Liver (tissue), 3 donors: ENCODE data around the gene CIBAR2.

Experiments used
- EGR1 ChIP-seq, 2 donors: IDR thresholded peaks; 2 replicates each; pipeline ENCODE4 v1.6.1; 2016 to 2018; ENCODE audit warnings: antibody characterized with exemption in 2 of 2, low read depth in 2 of 2
- FOXA1 ChIP-seq: IDR thresholded peaks from 2 replicates; pipeline ENCODE4 v1.6.1; 2016; ENCODE audit warnings: antibody characterized with exemption
- GABPA ChIP-seq, 2 donors: IDR thresholded peaks in 1 of 2; conservative IDR thresholded peaks in 1 of 2; 2 replicates each; pipeline ENCODE4 v1.6.1; 2016; ENCODE audit warnings: antibody characterized with exemption in 2 of 2, mild to moderate bottlenecking in 1 of 2, moderate library complexity in 1 of 2
- HNF4A ChIP-seq, 2 donors: conservative IDR thresholded peaks; 2 replicates each; pipeline ENCODE4 v1.6.1; 2016; ENCODE audit warnings: antibody characterized with exemption in 2 of 2, mild to moderate bottlenecking in 2 of 2
- JUND ChIP-seq, 2 donors: IDR thresholded peaks; 2 replicates each; pipeline ENCODE4 v1.6.1; 2016; ENCODE audit warnings: antibody characterized with exemption in 2 of 2
- MAX ChIP-seq: IDR thresholded peaks from 2 replicates; pipeline ENCODE4 v1.6.1; 2016; ENCODE audit warnings: antibody characterized with exemption
- RAD21 ChIP-seq, 2 donors: IDR thresholded peaks; 2 replicates each; pipeline ENCODE4 v1.6.1; 2016; ENCODE audit warnings: antibody characterized with exemption in 2 of 2, mild to moderate bottlenecking in 2 of 2
- RXRA ChIP-seq, 2 donors: IDR thresholded peaks; 2 replicates each; pipeline ENCODE4 v1.6.1; 2017 to 2018; ENCODE audit warnings: antibody characterized with exemption in 2 of 2, mild to moderate bottlenecking in 1 of 2
- SP1 ChIP-seq: IDR thresholded peaks from 2 replicates; pipeline ENCODE4 v1.6.1; 2018; ENCODE audit warnings: antibody characterized with exemption, mild to moderate bottlenecking
- TAF1 ChIP-seq: conservative IDR thresholded peaks from 2 replicates; pipeline ENCODE4 v1.6.1; 2016; ENCODE audit warnings: antibody characterized with exemption, mild to moderate bottlenecking
- YY1 ChIP-seq: IDR thresholded peaks from 2 replicates; pipeline ENCODE4 v1.6.1; 2016; ENCODE audit warnings: antibody characterized with exemption, mild to moderate bottlenecking
- TF ChIP-seq, protein P1 (sequence below): fragments of 150-350 bp; IDR thresholded peaks from 2 replicates; pipeline ENCODE4 v1.5.1; 2017; ENCODE audit warnings: improper control_type of control experiment, low read depth, low read length; ENCODE audit not compliant: missing input control
- TF ChIP-seq, protein P2 (sequence below): IDR thresholded peaks from 2 replicates; pipeline ENCODE4 v1.6.1; 2016; ENCODE audit warnings: antibody characterized with exemption, mild to moderate bottlenecking
- donor health status: healthy.
- donor health status: healthy.

GRCh38 chr16:85140455-85141012 lies 28.3 kb upstream of the CIBAR2 start:
- TF ChIP-seq, protein P1, sequence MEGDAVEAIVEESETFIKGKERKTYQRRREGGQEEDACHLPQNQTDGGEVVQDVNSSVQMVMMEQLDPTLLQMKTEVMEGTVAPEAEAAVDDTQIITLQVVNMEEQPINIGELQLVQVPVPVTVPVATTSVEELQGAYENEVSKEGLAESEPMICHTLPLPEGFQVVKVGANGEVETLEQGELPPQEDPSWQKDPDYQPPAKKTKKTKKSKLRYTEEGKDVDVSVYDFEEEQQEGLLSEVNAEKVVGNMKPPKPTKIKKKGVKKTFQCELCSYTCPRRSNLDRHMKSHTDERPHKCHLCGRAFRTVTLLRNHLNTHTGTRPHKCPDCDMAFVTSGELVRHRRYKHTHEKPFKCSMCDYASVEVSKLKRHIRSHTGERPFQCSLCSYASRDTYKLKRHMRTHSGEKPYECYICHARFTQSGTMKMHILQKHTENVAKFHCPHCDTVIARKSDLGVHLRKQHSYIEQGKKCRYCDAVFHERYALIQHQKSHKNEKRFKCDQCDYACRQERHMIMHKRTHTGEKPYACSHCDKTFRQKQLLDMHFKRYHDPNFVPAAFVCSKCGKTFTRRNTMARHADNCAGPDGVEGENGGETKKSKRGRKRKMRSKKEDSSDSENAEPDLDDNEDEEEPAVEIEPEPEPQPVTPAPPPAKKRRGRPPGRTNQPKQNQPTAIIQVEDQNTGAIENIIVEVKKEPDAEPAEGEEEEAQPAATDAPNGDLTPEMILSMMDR = no peak
- no peak for TF ChIP-seq TAF1
- no peak for TF ChIP-seq MAX
- no peak for TF ChIP-seq FOXA1
- TF ChIP-seq, protein P2, sequence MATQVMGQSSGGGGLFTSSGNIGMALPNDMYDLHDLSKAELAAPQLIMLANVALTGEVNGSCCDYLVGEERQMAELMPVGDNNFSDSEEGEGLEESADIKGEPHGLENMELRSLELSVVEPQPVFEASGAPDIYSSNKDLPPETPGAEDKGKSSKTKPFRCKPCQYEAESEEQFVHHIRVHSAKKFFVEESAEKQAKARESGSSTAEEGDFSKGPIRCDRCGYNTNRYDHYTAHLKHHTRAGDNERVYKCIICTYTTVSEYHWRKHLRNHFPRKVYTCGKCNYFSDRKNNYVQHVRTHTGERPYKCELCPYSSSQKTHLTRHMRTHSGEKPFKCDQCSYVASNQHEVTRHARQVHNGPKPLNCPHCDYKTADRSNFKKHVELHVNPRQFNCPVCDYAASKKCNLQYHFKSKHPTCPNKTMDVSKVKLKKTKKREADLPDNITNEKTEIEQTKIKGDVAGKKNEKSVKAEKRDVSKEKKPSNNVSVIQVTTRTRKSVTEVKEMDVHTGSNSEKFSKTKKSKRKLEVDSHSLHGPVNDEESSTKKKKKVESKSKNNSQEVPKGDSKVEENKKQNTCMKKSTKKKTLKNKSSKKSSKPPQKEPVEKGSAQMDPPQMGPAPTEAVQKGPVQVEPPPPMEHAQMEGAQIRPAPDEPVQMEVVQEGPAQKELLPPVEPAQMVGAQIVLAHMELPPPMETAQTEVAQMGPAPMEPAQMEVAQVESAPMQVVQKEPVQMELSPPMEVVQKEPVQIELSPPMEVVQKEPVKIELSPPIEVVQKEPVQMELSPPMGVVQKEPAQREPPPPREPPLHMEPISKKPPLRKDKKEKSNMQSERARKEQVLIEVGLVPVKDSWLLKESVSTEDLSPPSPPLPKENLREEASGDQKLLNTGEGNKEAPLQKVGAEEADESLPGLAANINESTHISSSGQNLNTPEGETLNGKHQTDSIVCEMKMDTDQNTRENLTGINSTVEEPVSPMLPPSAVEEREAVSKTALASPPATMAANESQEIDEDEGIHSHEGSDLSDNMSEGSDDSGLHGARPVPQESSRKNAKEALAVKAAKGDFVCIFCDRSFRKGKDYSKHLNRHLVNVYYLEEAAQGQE = no peak
- TF ChIP-seq HNF4A (conservative IDR thresholded peaks at IDR 0.05) = no peak
- TF ChIP-seq SP1 = no peak
- no peak for TF ChIP-seq GABPA (IDR thresholded peaks at IDR 0.05 in 1 of 2, conservative IDR thresholded peaks at IDR 0.05 in 1 of 2)
- TF ChIP-seq JUND (IDR thresholded peaks at IDR 0.05) = no peak
- no peak for TF ChIP-seq RXRA (IDR thresholded peaks at IDR 0.05)
- no peak for TF ChIP-seq YY1
- no peak for TF ChIP-seq EGR1 (IDR thresholded peaks at IDR 0.05; ENCODE audit: low read depth in 2 of 2)
- no peak for TF ChIP-seq RAD21 (IDR thresholded peaks at IDR 0.05)
